IMR-90 (cell line): ENCODE results near the gene MOCS2. TPM values are rescaled to one million over a fixed set of nuclear protein-coding genes. Genes with fewer than 3 reads are reported as not detected.

ENCODE experiments used
- ATAC-seq: fragments of 200-7000 bp; cut with Tn5 transposase; 2 replicates; pipeline ENCODE4 v1.9.1; 2020; ENCODE audit warnings: low read depth, mild to moderate bottlenecking, moderate library complexity
- BruUV-seq: library from RNA; stranded (reverse); fragments of 400-500 nt; replicated peaks from 2 replicates; lab custom pipeline; 2021; lab: Mats Ljungman, UMichigan
- CTCF ChIA-PET: fragments of 300-600 bp; formaldehyde crosslinking; extraction: SDS; loops from one replicate; lab custom pipeline; 2021; ENCODE audit warnings: antibody characterized with exemption; lab: Yijun Ruan, JAX
- POLR2A ChIA-PET: fragments of 300-600 bp; sonication (Branson Sonifier 250); formaldehyde crosslinking; loops from one replicate; lab custom pipeline; 2022; ENCODE audit warnings: antibody characterized with exemption; ENCODE audit not compliant: unreplicated experiment; lab: Charles Lee
- DNase-seq: peaks from one replicate; pipeline ENCODE4 v3.0.0; 2013
- H2AFZ ChIP-seq: replicated peaks from 2 replicates; pipeline ENCODE3; 2013; ENCODE audit warnings: low read length, mild to moderate bottlenecking; ENCODE audit not compliant: poor library complexity
- H2AK5ac ChIP-seq: 2 replicates; pipeline ENCODE4 v1.6.1; 2013; ENCODE audit warnings: low read depth, low read length, inconsistent platforms
- H2AK9ac ChIP-seq: replicated peaks from 2 replicates; pipeline ENCODE3; 2013; ENCODE audit warnings: mild to moderate bottlenecking, low read depth, low read length, moderate library complexity; ENCODE audit not compliant: poor library complexity
- H2BK120ac ChIP-seq: 2 replicates; pipeline ENCODE4 v1.6.1; 2013; ENCODE audit warnings: low read depth, low read length, inconsistent platforms
- H2BK15ac ChIP-seq: 3 replicates; pipeline ENCODE4 v1.6.1; 2013; ENCODE audit warnings: low read depth, low read length, inconsistent platforms
- H2BK20ac ChIP-seq: 2 replicates; pipeline ENCODE4 v1.6.1; 2013; ENCODE audit warnings: low read depth, mild to moderate bottlenecking, inconsistent platforms, low read length, moderate library complexity
- H2BK5ac ChIP-seq: 2 replicates; pipeline ENCODE4 v1.6.1; 2013; ENCODE audit warnings: mild to moderate bottlenecking, low read depth, low read length, inconsistent platforms; ENCODE audit not compliant: poor library complexity, severe bottlenecking
- H3K14ac ChIP-seq: replicated peaks from 2 replicates; pipeline ENCODE4 v1.6.1; 2013; ENCODE audit warnings: low read depth, low read length, inconsistent platforms
- H3K18ac ChIP-seq: 2 replicates; pipeline ENCODE4 v1.6.1; 2013; ENCODE audit warnings: low read depth, low read length, control low read depth
- H3K23ac ChIP-seq: 2 replicates; pipeline ENCODE4 v1.6.1; 2013; ENCODE audit warnings: low read depth, low read length, inconsistent platforms
- H3K27ac ChIP-seq: 2 replicates; pipeline ENCODE4 v1.5.1; 2013; ENCODE audit warnings: mild to moderate bottlenecking, control low read depth, low read length; ENCODE audit not compliant: insufficient read depth
- H3K27me3 ChIP-seq: 2 replicates; pipeline ENCODE4 v1.6.1; 2013; ENCODE audit warnings: low read length; ENCODE audit not compliant: control insufficient read depth, insufficient read depth
- H3K36me3 ChIP-seq: 2 replicates; pipeline ENCODE4 v1.6.1; 2013; ENCODE audit warnings: low read length, mixed read lengths; ENCODE audit not compliant: control insufficient read depth, insufficient read depth
- H3K4ac ChIP-seq: 2 replicates; pipeline ENCODE4 v1.6.1; 2013; ENCODE audit warnings: low read depth, low read length, inconsistent platforms
- H3K4me1 ChIP-seq: 2 replicates; pipeline ENCODE4 v1.6.1; 2013; ENCODE audit warnings: low read length, mixed read lengths; ENCODE audit not compliant: control insufficient read depth, insufficient read depth
- H3K4me2 ChIP-seq: 2 replicates; pipeline ENCODE4 v1.6.1; 2013; ENCODE audit warnings: low read depth, mild to moderate bottlenecking, control low read depth, low read length, moderate library complexity
- H3K4me3 ChIP-seq: 2 replicates; pipeline ENCODE4 v1.5.1; 2013; ENCODE audit warnings: low read depth, mild to moderate bottlenecking, control low read depth, low read length, moderate library complexity; ENCODE audit not compliant: insufficient read depth
- H3K56ac ChIP-seq: 2 replicates; pipeline ENCODE4 v1.6.1; 2013; ENCODE audit warnings: low read length, inconsistent platforms; ENCODE audit not compliant: insufficient read depth; ENCODE audit errors: extremely low read depth
- H3K79me1 ChIP-seq, 2 experiments: 2 replicates each; pipeline ENCODE4 v1.6.1; 2013; ENCODE audit warnings: low read length in 2 of 2, inconsistent platforms in 1 of 2, low read depth in 1 of 2
- H3K9ac ChIP-seq: 2 replicates; pipeline ENCODE4 v1.6.1; 2013; ENCODE audit warnings: low read depth, low read length, control low read depth
- H3K9me1 ChIP-seq: 2 replicates; pipeline ENCODE4 v1.6.1; 2013; ENCODE audit warnings: low read length, inconsistent platforms; ENCODE audit not compliant: insufficient read depth
- H3K9me3 ChIP-seq: 2 replicates; pipeline ENCODE4 v1.6.1; 2013; ENCODE audit warnings: low read length; ENCODE audit not compliant: control insufficient read depth, insufficient read depth
- H4K20me1 ChIP-seq: 2 replicates; pipeline ENCODE4 v1.6.1; 2013; ENCODE audit warnings: low read length, inconsistent platforms; ENCODE audit not compliant: insufficient read depth
- H4K5ac ChIP-seq: 2 replicates; pipeline ENCODE4 v1.6.1; 2013; ENCODE audit warnings: mild to moderate bottlenecking, low read depth, low read length, control low read depth
- H4K8ac ChIP-seq, 2 experiments: 2 replicates each; pipeline ENCODE4 v1.6.1; 2013; ENCODE audit warnings: low read depth in 2 of 2, low read length in 2 of 2, control low read depth in 1 of 2, inconsistent platforms in 1 of 2
- H4K91ac ChIP-seq: 2 replicates; pipeline ENCODE4 v1.6.1; 2013; ENCODE audit warnings: low read depth, low read length, inconsistent platforms; ENCODE audit not compliant: insufficient read depth
- CEBPB ChIP-seq: IDR thresholded peaks from 2 replicates; pipeline ENCODE4 v1.6.1; 2012; ENCODE audit warnings: low read depth, low read length, improper control_type of control experiment
- CHD1 ChIP-seq: IDR thresholded peaks from 2 replicates; pipeline ENCODE4 v1.6.1; 2012; ENCODE audit warnings: low read depth, low read length, improper control_type of control experiment
- CTCF ChIP-seq: conservative IDR thresholded peaks from 2 replicates; pipeline ENCODE4 v1.5.1; 2012; ENCODE audit warnings: mild to moderate bottlenecking, low read depth, low read length, improper control_type of control experiment
- ELK1 ChIP-seq: fragments of 150-350 bp; IDR thresholded peaks from 2 replicates; pipeline ENCODE4 v1.6.1; 2016; ENCODE audit warnings: low read depth, mild to moderate bottlenecking, low read length, moderate library complexity, borderline replicate concordance
- FOS ChIP-seq: fragments of 150-350 bp; IDR thresholded peaks from 2 replicates; pipeline ENCODE4 v1.6.1; 2016; ENCODE audit warnings: low read depth, low read length
- MAZ ChIP-seq: IDR thresholded peaks from 2 replicates; pipeline ENCODE4 v1.6.1; 2012; ENCODE audit warnings: low read depth, mild to moderate bottlenecking, low read length, improper control_type of control experiment, moderate library complexity, borderline replicate concordance
- NFE2L2 ChIP-seq: fragments of 150-350 bp; IDR thresholded peaks from 2 replicates; pipeline ENCODE4 v1.6.1; 2016; ENCODE audit warnings: low read depth, mild to moderate bottlenecking, low read length
- RAD21 ChIP-seq: IDR thresholded peaks from 2 replicates; pipeline ENCODE4 v1.6.1; 2012; ENCODE audit warnings: low read length, improper control_type of control experiment
- RCOR1 ChIP-seq: IDR thresholded peaks from 2 replicates; pipeline ENCODE4 v1.6.1; 2012; ENCODE audit warnings: mild to moderate bottlenecking, low read length, improper control_type of control experiment; ENCODE audit not compliant: insufficient replicate concordance
- SMC3 ChIP-seq: fragments of 150-350 bp; IDR thresholded peaks from 2 replicates; pipeline ENCODE4 v1.6.1; 2016; ENCODE audit warnings: low read depth, mild to moderate bottlenecking, antibody characterized with exemption, low read length, moderate library complexity
- USF2 ChIP-seq: fragments of 150-350 bp; IDR thresholded peaks from 2 replicates; pipeline ENCODE4 v1.6.1; 2017; ENCODE audit warnings: mild to moderate bottlenecking, antibody characterized with exemption, low read length, low read depth
- WGBS, 2 experiments: methylation state at CpG; one replicate each; pipeline versions ENCODE4 v1.1.5 to v1.1.7; 2013; ENCODE audit warnings: missing lambda C conversion rate in 2 of 2; ENCODE audit not compliant: insufficient read length in 1 of 2; ENCODE audit errors: extremely low coverage in 2 of 2; 5-methylcytosine and 5-hydroxymethylcytosine counted together
- dilution Hi-C: fragments of 300-500 bp; cut with HindIII; formaldehyde crosslinking; loops from one replicate; pipeline ENCODE4 v1.14.3; 2018; ENCODE audit warnings: low sequenced_read_pairs; ENCODE audit not compliant: unreplicated experiment
- in situ Hi-C: fragments of 300-500 bp; cut with MboI; formaldehyde crosslinking; loops from 3 replicates; pipeline ENCODE4 v1.14.3; 2019; ENCODE audit warnings: low sequenced_read_pairs, inconsistent platforms, mixed read lengths
- intact Hi-C: fragments of 100-400 bp; cut with micrococcal nuclease; formaldehyde crosslinking; loops from 2 replicates; pipeline ENCODE4 v1.10.0; 2022
- polyA plus RNA-seq, 3 experiments: library from polyadenylated mRNA; depleted of rRNA; stranded (reverse); fragments of >200 nt; gene quantifications; 2 replicates each; pipeline ENCODE4 v1.2.3, GENCODE V29; 2012; ENCODE audit warnings: low replicate concordance in 1 of 3
- total RNA-seq: library from RNA; depleted of rRNA; stranded (reverse); fragments of >200 nt; gene quantifications from 2 replicates; pipeline ENCODE4 v1.2.3, GENCODE V29; 2012

MOCS2 gene
- total and polyA plus RNA-seq, 2 of the 4 experiments (the other 2 are of a cell fraction), result 36.4 to 40.0 TPM

- dilution Hi-C loops, result no loop called here
- peak overlapping the region; percentile 97 for H3K9ac ChIP-seq
- peak; percentile 4; the same call in 1 of the 2 replicates for ATAC-seq
- ChIA-PET POLR2A (interaction anchor here (0.5 to 1.0 kb wide), 3 partner anchors 18 to 420 kb away, joined by 4 to 6 read pairs (median 5); partner anchors contain the start of gene FST), CTCF (interaction anchor here (1.7 kb wide), 1 partner anchor 162 kb away, joined by 5 read pairs; no protein-coding TSS in a partner anchor)
- H3K4me3 ChIP-seq, result peak overlapping the region; percentile 71
- H4K91ac ChIP-seq, result peak overlapping the region; percentile 91
- H3K4me2 ChIP-seq, result peak overlapping the region; percentile 86
- H3K9me1 ChIP-seq, result peaks cover 4% of the 10 kb centered on the region; the same call in 1 of the 2 replicates
- peak overlapping the region; percentile 79; the same call in 1 of the 2 replicates for H3K18ac ChIP-seq
- H3K14ac ChIP-seq, result peak overlapping the region; percentile 100
- 0 out of 3 replicates have a peak overlapping the region, but pooled peaks have one; percentile 77 for H2BK15ac ChIP-seq
- BruUV-seq, result no TSS peak
- H4K8ac ChIP-seq, result peak overlapping the region; percentile 73 to 98
- H2BK120ac ChIP-seq, result 0 out of 2 replicates have a peak overlapping the region, but pooled peaks have one; percentile 90
- peak overlapping the region; percentile 93 for H2BK5ac ChIP-seq
- in situ Hi-C loops, result no loop called here
- H2AK9ac ChIP-seq, result no peak overlapping the region
- H4K20me1 ChIP-seq, result no peaks in the 10 kb centered on the region
- TF ChIP-seq NFE2L2 (no peak), RAD21 (no peak), ELK1 (no peak), CTCF (no peak), MAZ (no peak), USF2 (no peak), RCOR1 (no peak), CEBPB (no peak), CHD1 (no peak), FOS (no peak), SMC3 (no peak)
- peak overlapping the region; percentile 81; the same call in 1 of the 2 replicates for H3K27ac ChIP-seq
- no peak overlapping the region; the same call in 1 of the 2 replicates for H2BK20ac ChIP-seq
- H3K9me3 ChIP-seq, result no peaks in the 10 kb centered on the region
- H2AFZ ChIP-seq, result peak overlapping the region; percentile 100
- WGBS, 2 experiments, result no CpG with 5 or more reads among the region's 6 CpGs
- peak overlapping the region; percentile 99 for H3K4ac ChIP-seq
- H3K56ac ChIP-seq, result peak overlapping the region; percentile 89
- peak overlapping the region; percentile 100 for H3K23ac ChIP-seq
- H2AK5ac ChIP-seq, result peak overlapping the region; percentile 92
- peak overlapping the region; percentile 84 for H4K5ac ChIP-seq
- no peak for DNase-seq
- H3K27me3 ChIP-seq, result no peaks in the 10 kb centered on the region
- H3K4me1 ChIP-seq, result no peaks in the 10 kb centered on the region; the same call in 1 of the 2 replicates
- H3K36me3 ChIP-seq, result peaks cover 2% of the 10 kb centered on the region; the same call in 1 of the 2 replicates
- intact Hi-C loops, result no loop called here
- H3K79me1 ChIP-seq, result peaks cover 19 to 40% of the 10 kb centered on the region in 2 experiments
These were observed 599 bp upstream of the MOCS2 start for GRCh38 chr5:53110156-53110555.
